ENCODE results near the gene INSRR.

INSRR gene

DNA sequence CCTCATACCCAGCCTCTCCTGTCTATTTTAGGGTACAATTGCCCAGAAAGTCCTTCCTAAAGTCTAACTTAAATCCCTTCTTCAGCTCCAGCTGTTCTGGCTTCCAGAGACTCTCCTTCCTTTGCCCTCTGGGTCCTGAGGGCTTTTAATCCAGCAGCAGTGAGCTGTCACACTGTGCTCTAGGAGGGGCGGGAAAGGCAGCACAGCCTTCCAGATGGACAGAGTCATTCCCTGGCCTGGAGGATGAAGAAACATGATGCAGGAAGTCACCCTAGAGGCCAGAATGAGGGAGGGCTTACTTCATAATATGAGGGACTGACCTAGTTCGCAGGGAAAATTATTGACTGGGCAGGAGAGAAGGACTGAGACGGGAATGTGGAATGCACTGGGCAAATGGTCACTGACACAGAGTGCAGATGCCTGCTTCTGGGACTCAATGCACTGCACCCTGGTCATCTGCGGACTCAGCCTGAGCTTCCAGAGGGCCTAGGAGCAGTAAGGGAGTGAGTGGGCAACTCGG lies 43.5 kb downstream of the INSRR start:
- Histone ChIP-seq H3K4me1 (ENCODE audit: control insufficient read depth, insufficient read depth, low read length) (peaks cover 26% of the 10 kb centered on the region), H3K4me3 (ENCODE audit: low read length) (no peak overlapping the region), H3K9ac (ENCODE audit: low read depth, low read length) (no peak overlapping the region), H3K36me3 (ENCODE audit: insufficient read depth, low read length) (no peaks in the 10 kb centered on the region), H3K4me2 (ENCODE audit: low read length) (no peak overlapping the region), H3K27me3 (ENCODE audit: control insufficient read depth, insufficient read depth, low read length) (peaks cover 3% of the 10 kb centered on the region), H3K9me3 (replicated peaks; ENCODE audit: low read length) (no peaks in the 10 kb centered on the region)

DNA sequence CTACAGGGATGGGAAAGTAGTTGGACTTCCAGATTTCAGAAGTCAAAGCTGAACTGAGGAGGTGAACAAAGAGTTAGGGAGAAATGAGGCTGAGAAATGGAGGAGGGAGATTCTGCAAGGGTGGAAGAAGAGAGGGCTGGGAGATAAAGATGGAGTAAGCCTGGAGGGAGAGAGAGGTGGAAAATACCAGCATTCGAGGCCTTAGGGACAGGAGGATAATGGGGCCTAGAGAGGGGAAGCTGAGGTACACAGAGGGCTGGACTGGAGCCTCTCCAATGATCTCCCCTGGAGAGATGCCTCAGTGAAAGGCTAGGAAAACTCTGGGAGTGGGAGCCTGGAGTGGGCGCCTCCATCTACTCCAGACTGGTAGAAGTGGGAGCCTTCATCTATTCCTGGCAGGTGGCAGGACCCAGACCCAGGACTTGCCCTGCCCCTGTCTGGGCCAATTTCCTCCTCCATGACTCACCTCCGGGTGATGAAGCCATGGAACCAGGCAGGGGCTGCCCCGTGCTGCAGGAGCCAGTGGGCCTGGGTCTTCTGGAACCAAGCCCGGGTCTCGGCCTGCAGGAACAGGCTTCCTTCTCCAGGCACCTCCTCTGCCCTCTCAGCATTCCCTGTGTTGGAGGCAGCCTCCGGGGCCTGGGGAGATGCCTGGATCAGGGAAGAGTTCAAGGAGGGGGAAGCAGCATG lies 44.2 kb downstream of the INSRR start:
- Histone ChIP-seq H3K4me2 (ENCODE audit: low read length) (no peak overlapping the region), H3K4me1 (ENCODE audit: control insufficient read depth, insufficient read depth, low read length) (peaks cover 26% of the 10 kb centered on the region), H3K36me3 (ENCODE audit: insufficient read depth, low read length) (no peaks in the 10 kb centered on the region), H3K9me3 (replicated peaks; ENCODE audit: low read length) (no peaks in the 10 kb centered on the region), H3K27me3 (ENCODE audit: control insufficient read depth, insufficient read depth, low read length) (peaks cover 3% of the 10 kb centered on the region), H3K4me3 (ENCODE audit: low read length) (no peak overlapping the region), H3K9ac (ENCODE audit: low read depth, low read length) (no peak overlapping the region)

DNA sequence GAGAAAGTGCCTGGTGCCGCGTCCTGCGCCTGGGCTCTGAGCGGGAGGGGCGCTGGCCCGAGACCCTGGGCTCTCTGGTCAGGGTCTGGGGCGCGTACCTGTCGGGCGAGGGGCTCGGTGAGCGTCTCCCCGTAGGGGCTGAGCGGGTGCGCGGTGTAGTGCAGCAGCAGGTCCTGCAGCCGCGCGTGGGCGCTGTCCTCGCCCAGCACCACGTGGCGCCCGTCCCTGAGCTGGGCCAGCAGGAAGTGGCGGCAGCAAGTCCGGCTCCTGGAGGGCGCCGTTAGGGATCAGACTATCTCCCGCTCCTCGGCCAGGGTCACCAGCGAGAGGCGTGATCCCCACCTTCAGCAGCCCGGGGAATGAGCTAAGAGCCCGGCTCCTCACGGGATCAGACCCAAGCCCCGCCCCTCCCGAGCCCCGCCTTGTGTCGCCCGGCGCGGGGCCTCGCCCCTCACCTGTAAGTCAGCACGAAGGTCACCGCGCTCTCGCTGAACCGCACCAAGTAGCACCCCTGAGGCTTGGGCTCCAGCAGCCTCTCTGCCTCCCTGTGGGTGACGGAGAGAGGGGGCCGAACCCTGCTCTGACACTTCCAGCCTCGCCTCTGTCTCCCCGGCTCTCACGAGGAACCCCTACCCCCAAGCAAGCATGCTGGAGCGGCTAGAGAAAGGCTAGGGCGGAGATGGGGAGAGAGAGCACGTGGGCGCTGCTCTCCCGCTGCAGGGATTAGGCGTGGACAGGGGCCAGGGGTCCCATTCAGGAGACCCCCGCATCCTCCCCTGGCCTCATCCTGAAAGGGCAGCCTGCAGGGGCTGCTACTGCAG lies 45.0 kb downstream of the INSRR start:
- peak overlapping the region; percentile 35 for H3K9ac ChIP-seq (ENCODE audit: low read depth, low read length)
- H3K4me2 ChIP-seq (ENCODE audit: low read length) = peak overlapping the region; percentile 77
- H3K4me3 ChIP-seq (ENCODE audit: low read length) = peak overlapping the region; percentile 58
- H3K27me3 ChIP-seq (ENCODE audit: control insufficient read depth, insufficient read depth, low read length) = peaks cover 3% of the 10 kb centered on the region
- H3K36me3 ChIP-seq (ENCODE audit: insufficient read depth, low read length) = no peaks in the 10 kb centered on the region
- H3K9me3 ChIP-seq (replicated peaks; ENCODE audit: low read length) = no peaks in the 10 kb centered on the region
- H3K4me1 ChIP-seq (ENCODE audit: control insufficient read depth, insufficient read depth, low read length) = peaks cover 26% of the 10 kb centered on the region

DNA sequence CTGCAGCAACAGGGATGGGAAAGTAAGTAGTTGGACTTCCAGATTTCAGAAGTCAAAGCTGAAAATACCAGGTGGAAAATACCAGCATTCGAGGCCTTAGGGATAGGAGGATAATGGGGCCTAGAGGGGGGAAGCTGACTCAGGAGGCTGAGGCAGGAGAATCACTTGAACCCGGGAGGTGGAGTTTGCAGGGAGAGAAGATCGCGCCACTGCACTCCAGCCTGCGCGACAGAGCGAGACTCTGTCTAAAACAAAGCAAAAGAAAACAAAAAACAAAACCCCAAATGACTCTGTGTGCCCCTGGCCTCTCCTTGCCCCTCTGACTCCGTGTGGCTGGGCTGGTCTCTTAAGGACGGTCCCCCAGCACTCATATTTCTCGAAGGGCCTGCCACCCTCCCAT lies 45.6 kb downstream of the INSRR start:
- Histone ChIP-seq H3K4me1 (ENCODE audit: control insufficient read depth, insufficient read depth, low read length) (peaks cover 26% of the 10 kb centered on the region), H3K4me2 (ENCODE audit: low read length) (peak overlapping the region; percentile 77), H3K4me3 (ENCODE audit: low read length) (peak overlapping the region; percentile 58), H3K9me3 (replicated peaks; ENCODE audit: low read length) (no peaks in the 10 kb centered on the region), H3K36me3 (ENCODE audit: insufficient read depth, low read length) (no peaks in the 10 kb centered on the region), H3K27me3 (ENCODE audit: control insufficient read depth, insufficient read depth, low read length) (peaks cover 3% of the 10 kb centered on the region), H3K9ac (ENCODE audit: low read depth, low read length) (peak overlapping the region; percentile 35)

DNA sequence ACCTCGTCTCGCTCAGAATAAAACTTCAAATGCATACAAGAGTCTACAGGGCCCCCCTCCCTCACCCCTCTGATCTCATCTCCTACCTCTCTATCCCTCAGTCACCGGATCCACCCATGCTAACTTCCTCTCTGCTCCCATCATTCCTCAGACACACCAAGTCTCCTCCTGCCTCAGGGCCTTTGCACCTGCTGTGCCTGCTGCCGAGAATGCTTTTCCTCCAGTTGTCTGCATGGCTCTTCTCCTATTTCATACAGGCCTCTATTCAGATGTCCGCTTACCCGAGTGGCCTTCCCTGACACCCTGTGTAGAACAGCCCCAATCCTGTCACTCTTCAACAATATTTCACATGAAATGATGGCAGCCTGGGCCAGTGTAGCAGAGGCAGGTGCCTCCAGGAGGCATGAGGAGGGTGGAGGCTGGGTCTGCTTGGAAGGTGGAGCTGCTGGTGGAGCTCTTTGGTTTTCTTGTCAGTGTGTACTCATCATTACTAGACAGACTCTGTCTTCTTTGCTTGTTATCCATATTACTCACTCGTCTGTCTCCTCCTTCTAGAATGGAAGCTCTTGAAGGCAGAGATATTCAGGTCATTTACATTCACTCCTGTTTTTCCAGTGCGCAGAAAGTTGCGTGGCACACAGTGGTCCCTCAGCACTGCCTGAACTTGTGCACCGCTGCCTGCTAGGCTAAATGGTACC lies 46.5 kb downstream of the INSRR start:
- Histone ChIP-seq H3K4me1 (ENCODE audit: control insufficient read depth, insufficient read depth, low read length) (peaks cover 26% of the 10 kb centered on the region), H3K9me3 (replicated peaks; ENCODE audit: low read length) (no peaks in the 10 kb centered on the region), H3K27me3 (ENCODE audit: control insufficient read depth, insufficient read depth, low read length) (peaks cover 3% of the 10 kb centered on the region), H3K4me2 (ENCODE audit: low read length) (no peak overlapping the region), H3K4me3 (ENCODE audit: low read length) (no peak overlapping the region), H3K9ac (ENCODE audit: low read depth, low read length) (no peak overlapping the region), H3K36me3 (ENCODE audit: insufficient read depth, low read length) (no peaks in the 10 kb centered on the region)

DNA sequence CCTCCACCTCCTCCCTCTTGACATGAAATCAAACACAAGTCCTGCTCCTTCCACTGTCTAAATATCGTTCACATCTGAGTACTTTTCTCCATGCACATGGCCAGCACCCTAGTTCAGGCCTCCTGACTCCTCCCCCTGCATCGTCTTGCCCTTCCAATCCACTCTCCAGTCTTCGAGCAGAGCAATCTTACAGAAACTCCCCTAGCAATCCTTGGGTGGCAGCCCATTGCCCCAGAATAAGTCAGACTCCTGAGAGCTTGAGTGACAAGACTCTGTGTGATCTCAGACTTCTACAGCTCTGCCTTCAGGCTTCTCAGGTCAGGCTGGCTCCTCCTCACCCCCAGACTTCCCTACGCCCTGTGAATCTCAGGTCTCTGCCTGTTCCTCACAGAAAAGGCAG lies 47.7 kb downstream of the INSRR start:
- Histone ChIP-seq H3K9ac (ENCODE audit: low read depth, low read length) (no peak overlapping the region), H3K36me3 (ENCODE audit: insufficient read depth, low read length) (no peaks in the 10 kb centered on the region), H3K4me1 (ENCODE audit: control insufficient read depth, insufficient read depth, low read length) (peaks cover 26% of the 10 kb centered on the region), H3K27me3 (ENCODE audit: control insufficient read depth, insufficient read depth, low read length) (peaks cover 3% of the 10 kb centered on the region), H3K9me3 (replicated peaks; ENCODE audit: low read length) (no peaks in the 10 kb centered on the region), H3K4me2 (ENCODE audit: low read length) (no peak overlapping the region), H3K4me3 (ENCODE audit: low read length) (no peak overlapping the region)

DNA sequence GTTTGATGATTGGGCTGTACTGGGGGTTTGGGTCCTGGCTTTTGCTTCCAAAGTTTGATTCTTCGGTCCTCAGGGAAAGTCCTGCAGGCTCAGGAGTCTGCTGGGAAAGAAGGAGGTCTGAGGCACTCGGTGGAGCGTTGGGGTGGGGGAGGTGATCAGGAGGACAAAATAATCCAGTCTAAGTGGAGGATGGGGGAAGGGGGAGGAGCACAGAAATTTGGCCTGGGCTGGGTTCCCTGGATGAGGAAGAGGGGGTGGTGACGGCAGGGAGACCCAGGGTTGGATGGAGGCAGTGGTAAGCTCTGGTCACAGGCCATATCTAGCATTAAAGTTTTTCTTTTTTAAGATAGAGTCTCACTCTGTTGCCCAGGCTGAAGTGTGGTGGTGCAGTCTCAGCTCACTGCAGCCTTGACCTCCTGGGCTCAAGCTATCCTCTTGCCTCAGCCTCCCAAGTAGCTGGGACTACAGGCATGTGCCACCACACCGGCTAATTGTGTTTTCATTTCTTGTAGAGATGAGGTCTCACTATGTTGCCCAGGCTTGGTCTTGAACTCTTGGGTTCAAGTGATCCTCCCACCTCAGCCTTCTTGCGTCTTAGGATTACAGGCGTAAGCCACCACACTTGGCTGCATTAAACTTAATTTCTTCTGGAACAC lies 49.1 kb downstream of the INSRR start:
- Histone ChIP-seq H3K4me1 (ENCODE audit: control insufficient read depth, insufficient read depth, low read length) (peaks cover 21% of the 10 kb centered on the region), H3K9ac (ENCODE audit: low read depth, low read length) (no peak overlapping the region), H3K4me2 (ENCODE audit: low read length) (no peak overlapping the region), H3K36me3 (ENCODE audit: insufficient read depth, low read length) (no peaks in the 10 kb centered on the region), H3K4me3 (ENCODE audit: low read length) (no peak overlapping the region), H3K9me3 (replicated peaks; ENCODE audit: low read length) (no peaks in the 10 kb centered on the region), H3K27me3 (ENCODE audit: control insufficient read depth, insufficient read depth, low read length) (peaks cover 3% of the 10 kb centered on the region)

DNA sequence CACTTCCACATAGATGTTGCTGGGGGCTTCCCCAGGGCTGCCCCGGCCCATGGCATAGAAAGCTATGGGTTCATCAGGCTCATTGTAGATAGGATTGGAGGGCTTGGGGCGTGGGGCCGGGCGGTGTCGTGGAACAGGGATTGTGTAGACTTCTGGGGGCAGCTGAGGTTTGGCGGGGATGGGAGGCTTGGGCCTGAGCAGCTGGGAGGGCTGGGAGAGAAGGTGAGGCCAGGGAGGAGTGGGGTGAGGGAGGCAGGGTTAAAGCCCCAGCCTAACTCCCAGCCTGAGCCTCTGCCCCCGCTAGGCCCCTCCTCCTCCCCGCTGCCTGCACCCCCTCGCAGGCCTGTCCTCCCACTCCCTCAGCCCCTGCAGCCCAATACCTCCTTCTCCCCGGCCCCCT lies 49.6 kb downstream of the INSRR start:
- Histone ChIP-seq H3K9me3 (replicated peaks; ENCODE audit: low read length) (no peaks in the 10 kb centered on the region), H3K4me1 (ENCODE audit: control insufficient read depth, insufficient read depth, low read length) (peaks cover 16% of the 10 kb centered on the region), H3K9ac (ENCODE audit: low read depth, low read length) (no peak overlapping the region), H3K36me3 (ENCODE audit: insufficient read depth, low read length) (no peaks in the 10 kb centered on the region), H3K4me2 (ENCODE audit: low read length) (no peak overlapping the region), H3K4me3 (ENCODE audit: low read length) (no peak overlapping the region), H3K27me3 (ENCODE audit: control insufficient read depth, insufficient read depth, low read length) (peaks cover 3% of the 10 kb centered on the region)

DNA sequence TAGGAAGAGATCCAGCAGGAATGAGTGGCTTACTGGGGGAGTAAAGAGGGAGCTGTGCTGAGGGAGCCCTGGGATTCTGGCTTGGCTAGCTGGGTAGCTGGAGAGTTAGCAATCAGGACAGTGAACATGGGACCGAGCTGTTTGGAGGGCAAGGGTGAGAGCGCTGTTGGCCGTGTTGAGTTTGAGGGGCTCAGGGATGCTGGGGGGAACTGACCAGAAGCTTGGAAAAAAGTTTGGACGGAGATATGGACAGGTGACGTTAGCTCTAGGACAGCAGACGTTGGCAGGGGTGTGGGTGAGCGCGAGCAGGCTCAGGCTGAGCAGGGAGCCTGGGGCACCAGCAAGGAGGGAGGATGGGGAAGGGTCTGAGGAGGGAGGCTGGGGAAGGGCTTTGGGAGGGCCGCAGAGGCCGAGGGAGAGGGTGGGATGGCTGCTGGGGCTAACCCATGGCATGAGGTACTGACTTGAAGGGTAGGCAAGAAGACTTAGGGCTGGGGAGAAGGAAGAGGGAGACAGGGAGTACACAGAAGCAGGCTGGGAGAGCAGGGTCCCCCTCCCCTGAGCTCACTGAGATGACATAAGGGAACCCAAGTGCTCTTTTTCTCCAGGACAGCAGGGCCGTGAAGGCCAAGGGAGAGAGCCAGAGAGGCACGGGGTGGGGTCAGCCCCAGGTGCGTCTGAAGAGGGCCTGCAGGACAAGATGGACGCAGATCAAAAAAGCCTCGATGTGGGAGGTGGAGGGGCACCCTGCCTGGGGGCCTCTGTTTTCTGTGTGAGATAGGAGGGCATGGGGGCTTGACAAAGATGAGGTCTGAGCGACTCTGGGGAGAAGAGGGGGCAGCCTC lies 50.5 kb downstream of the INSRR start:
- Histone ChIP-seq H3K4me3 (ENCODE audit: low read length) (no peak overlapping the region), H3K4me1 (ENCODE audit: control insufficient read depth, insufficient read depth, low read length) (peaks cover 7% of the 10 kb centered on the region), H3K9ac (ENCODE audit: low read depth, low read length) (no peak overlapping the region), H3K4me2 (ENCODE audit: low read length) (no peak overlapping the region), H3K9me3 (replicated peaks; ENCODE audit: low read length) (no peaks in the 10 kb centered on the region), H3K36me3 (ENCODE audit: insufficient read depth, low read length) (no peaks in the 10 kb centered on the region), H3K27me3 (ENCODE audit: control insufficient read depth, insufficient read depth, low read length) (peaks cover 3% of the 10 kb centered on the region)

DNA sequence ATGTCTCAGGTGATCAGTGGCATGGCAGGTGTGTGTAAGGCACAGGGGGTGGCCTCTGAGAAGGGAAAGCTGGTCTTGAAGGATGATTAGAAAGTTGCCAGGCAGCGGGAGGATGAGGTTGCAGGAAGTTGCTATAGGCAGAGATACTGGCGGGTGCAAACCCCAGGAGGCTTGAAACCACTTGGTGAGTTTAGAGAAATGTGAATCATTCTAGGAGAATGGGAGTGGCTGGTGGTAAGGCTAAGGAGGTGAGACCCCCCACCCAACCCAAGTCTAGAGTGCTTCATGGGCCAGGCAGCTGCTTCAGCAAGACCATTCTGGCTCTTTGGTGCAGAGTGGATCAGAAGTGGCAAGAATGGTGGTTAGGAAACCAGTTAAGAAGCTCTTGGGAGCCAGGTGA lies 51.3 kb downstream of the INSRR start:
- Histone ChIP-seq H3K27me3 (ENCODE audit: control insufficient read depth, insufficient read depth, low read length) (peaks cover 3% of the 10 kb centered on the region), H3K4me1 (ENCODE audit: control insufficient read depth, insufficient read depth, low read length) (peaks cover 3% of the 10 kb centered on the region), H3K4me3 (ENCODE audit: low read length) (no peak overlapping the region), H3K9ac (ENCODE audit: low read depth, low read length) (no peak overlapping the region), H3K36me3 (ENCODE audit: insufficient read depth, low read length) (no peaks in the 10 kb centered on the region), H3K4me2 (ENCODE audit: low read length) (no peak overlapping the region), H3K9me3 (replicated peaks; ENCODE audit: low read length) (no peaks in the 10 kb centered on the region)

Measured in skeletal muscle satellite cell (primary cell).